T-cell (primary cell): ENCODE results near the gene ENPP7. TPM values are rescaled to one million over a fixed set of nuclear protein-coding genes. Genes with fewer than 3 reads are reported as not detected.

ENCODE experiments used
- ATAC-seq, 4 experiments: fragments of 200-7000 bp in 3 of 4; fragments of 150-1000 bp in 1 of 4; cut with Tn5 transposase; replicated peaks in 1 of 4; 1 replicate in 3 of 4; 2 replicates in 1 of 4; pipeline ENCODE4 v1.10.0; 2021; ENCODE audit warnings: moderate library complexity in 3 of 4, mild to moderate bottlenecking in 2 of 4, moderate number of reproducible peaks in 1 of 4
- CTCF ChIA-PET, 2 donors: fragments of 300-600 bp; sonication (Branson Sonifier 250); formaldehyde crosslinking; loops; one replicate each; lab custom pipeline; 2022; ENCODE audit warnings: antibody characterized with exemption in 2 of 2; lab: Charles Lee
- POLR2A ChIA-PET, 2 donors: fragments of 300-600 bp; sonication (Branson Sonifier 250); formaldehyde crosslinking; loops; one replicate each; lab custom pipeline; 2022; ENCODE audit warnings: antibody characterized with exemption in 2 of 2; lab: Charles Lee
- DNase-seq, 35 experiments: peaks; one replicate each; pipeline versions ENCODE4 v3.0.0 to v3.0.0-alpha.2; 2013 to 2023
- H3K27ac ChIP-seq: one replicate; pipeline ENCODE4 v1.5.1; 2013; ENCODE audit warnings: low read length
- H3K27me3 ChIP-seq, 2 experiments: replicated peaks in 1 of 2; 1 replicate in 1 of 2; 2 replicates in 1 of 2; pipeline versions ENCODE4 v1.6.1 to v1.7.0; 2013; ENCODE audit warnings: low read length in 1 of 2, mixed read lengths in 1 of 2; ENCODE audit not compliant: control insufficient read depth in 2 of 2, insufficient read depth in 2 of 2; ENCODE audit errors: extremely low read depth in 1 of 2
- H3K36me3 ChIP-seq, 2 donors: 1 replicate in 1 of 2; 2 replicates in 1 of 2; pipeline versions ENCODE4 v1.6.1 to v1.7.0; 2013; ENCODE audit warnings: low read length in 1 of 2; ENCODE audit not compliant: control insufficient read depth in 2 of 2, insufficient read depth in 1 of 2; ENCODE audit errors: extremely low read depth in 1 of 2
- H3K4me1 ChIP-seq, 2 experiments: 1 replicate in 1 of 2; 2 replicates in 1 of 2; pipeline versions ENCODE4 v1.6.1 to v1.7.0; 2013; ENCODE audit warnings: low read length in 2 of 2, mixed read lengths in 1 of 2; ENCODE audit not compliant: insufficient read depth in 2 of 2, control insufficient read depth in 1 of 2; ENCODE audit errors: extremely low read depth in 1 of 2
- H3K4me3 ChIP-seq, 2 donors: 1 replicate in 1 of 2; 2 replicates in 1 of 2; pipeline versions ENCODE4 v1.5.1 to v1.7.0; 2013; ENCODE audit warnings: mild to moderate bottlenecking in 2 of 2, low read length in 1 of 2, moderate library complexity in 1 of 2; ENCODE audit not compliant: control insufficient read depth in 1 of 2; ENCODE audit errors: extremely low read depth in 1 of 2
- H3K9me3 ChIP-seq: 2 replicates; pipeline ENCODE4 v1.7.0; 2013
- H3K27ac Mint-ChIP-seq, 2 donors: one replicate each; pipeline ENCODE4 v1.8.0; 2020 to 2021; ENCODE audit warnings: mild to moderate bottlenecking in 2 of 2, mixed read lengths in 2 of 2
- H3K27me3 Mint-ChIP-seq, 2 donors: one replicate each; pipeline ENCODE4 v1.8.0; 2021 to 2022; ENCODE audit warnings: mixed read lengths in 2 of 2
- H3K36me3 Mint-ChIP-seq: one replicate; pipeline ENCODE4 v1.8.0; 2021; ENCODE audit warnings: mixed read lengths
- H3K4me1 Mint-ChIP-seq, 3 donors: one replicate each; pipeline ENCODE4 v1.8.0; 2020 to 2022; ENCODE audit warnings: mixed read lengths in 3 of 3, mild to moderate bottlenecking in 1 of 3
- H3K4me3 Mint-ChIP-seq, 3 donors: one replicate each; pipeline ENCODE4 v1.8.0; 2020 to 2022; ENCODE audit warnings: mild to moderate bottlenecking in 3 of 3, mixed read lengths in 3 of 3, moderate library complexity in 3 of 3
- H3K9me3 Mint-ChIP-seq, 3 donors: one replicate each; pipeline ENCODE4 v1.8.0; 2020 to 2022; ENCODE audit warnings: mixed read lengths in 3 of 3
- WGBS: methylation state at CpG from one replicate; pipeline ENCODE4 v1.1.5; 2013; ENCODE audit warnings: missing lambda C conversion rate; ENCODE audit not compliant: insufficient coverage; 5-methylcytosine and 5-hydroxymethylcytosine counted together
- total RNA-seq, 35 experiments: library from RNA in 6 of 35; stranded (reverse) in 6 of 35; fragments of 120-200 nt in 1 of 35; gene quantifications; one replicate each; pipeline versions ENCODE4 v1.2.1 to v1.2.4 and lab custom pipeline; 2013 to 2026

Gene ENPP7
- total RNA-seq, 5 donors from 2014 or later (not counting 1 experiment from before 2014, with no cell fraction given): 0.15 TPM; not detected in 4

DNA sequence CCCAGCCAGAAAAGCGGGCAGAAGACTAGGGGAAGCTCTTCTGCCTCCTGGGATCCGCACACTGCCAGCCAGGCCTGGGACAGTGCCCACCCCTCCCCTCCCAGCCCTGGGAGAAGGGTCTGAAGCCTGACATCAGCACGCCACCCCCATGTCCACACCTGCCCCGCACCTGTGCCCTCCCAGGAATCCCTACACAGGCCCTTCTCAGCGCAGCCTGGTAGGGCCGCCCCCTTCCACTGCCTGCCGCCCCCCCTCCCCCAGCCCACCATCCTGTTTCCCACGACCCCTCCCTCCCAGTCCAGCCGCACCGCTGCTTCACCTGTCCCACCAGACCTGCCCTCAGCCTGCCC, 10.6 kb downstream of the ENPP7 start:
- H3K4me3 ChIP-seq: no peak overlapping the region
- Mint-ChIP-seq H3K36me3 (no peaks in the 10 kb centered on the region), H3K4me1 (peaks cover 11 to 16% (median 11%) of the 10 kb centered on the region in 3 donors), H3K27ac (no peak overlapping the region), H3K9me3 (no peaks in the 10 kb centered on the region), H3K27me3 (peaks cover 12 to 39% of the 10 kb centered on the region in 2 donors), H3K4me3 (peak overlapping the region in 1 of 3 donors; percentile 22)
- H3K4me1 ChIP-seq: peaks cover 0 to 21% of the 10 kb centered on the region in 2 experiments
- DNase-seq: no peak
- ChIA-PET POLR2A (no interaction called here), CTCF (interaction anchor here in 1 of 2 donors (0.7 kb wide), 1 partner anchor 190 kb away, joined by 3 read pairs; no protein-coding TSS in a partner anchor)
- WGBS: 30% methylated on average over 4 of the region's 10 CpGs
- H3K27me3 ChIP-seq: peaks cover 0 to 75% of the 10 kb centered on the region in 2 experiments
- no peak overlapping the region for H3K27ac ChIP-seq
- no peaks in the 10 kb centered on the region for H3K36me3 ChIP-seq
- no peak for ATAC-seq
- no peaks in the 10 kb centered on the region for H3K9me3 ChIP-seq

DNA sequence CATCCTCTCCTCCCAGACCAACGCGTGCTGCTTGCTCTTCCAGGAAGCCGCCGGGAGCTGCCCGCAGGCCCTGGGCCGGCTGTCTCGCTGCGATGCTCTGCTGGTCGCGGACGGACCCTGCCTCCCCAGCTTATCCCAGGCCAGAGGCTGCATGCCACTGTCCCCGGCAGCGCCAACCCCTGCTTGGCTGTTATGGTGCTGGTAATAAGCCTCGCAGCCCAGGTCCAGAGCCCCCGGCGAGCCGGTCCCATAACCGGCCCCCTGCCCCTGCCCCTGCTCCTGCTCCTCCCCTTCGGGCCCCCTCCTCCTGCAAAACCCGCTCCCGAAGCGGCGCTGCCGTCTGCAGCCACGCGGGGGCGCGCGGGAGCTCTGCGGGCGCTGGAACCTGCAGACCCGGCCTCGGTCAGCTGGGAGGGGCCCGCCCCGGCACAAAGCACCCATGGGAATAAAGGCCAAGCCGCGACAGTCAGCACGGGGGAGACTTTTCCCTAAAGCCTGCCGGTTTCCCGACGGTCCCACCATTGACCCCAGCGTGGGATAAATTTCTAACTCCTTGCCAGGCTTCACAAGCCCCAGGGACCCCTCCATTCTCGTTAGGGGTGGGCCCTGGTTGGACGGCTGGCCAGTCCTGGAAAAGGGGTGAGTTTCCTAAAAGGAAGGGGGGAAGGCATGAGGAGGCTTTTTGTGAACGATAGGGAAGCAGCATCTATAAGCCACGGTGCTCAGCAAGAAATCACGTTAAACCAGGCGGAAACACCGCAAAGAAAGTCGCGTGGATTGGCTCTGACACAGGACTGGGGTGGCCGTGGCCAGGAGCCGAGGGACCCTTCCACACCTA, 11.2 kb downstream of the ENPP7 start:
- no peaks in the 10 kb centered on the region for H3K9me3 ChIP-seq
- H3K27ac ChIP-seq: no peak overlapping the region
- POLR2A ChIA-PET: no interaction called here
- 9% methylated on average over 50 of the region's 53 CpGs for WGBS
- no peak overlapping the region for H3K4me3 ChIP-seq
- no peaks in the 10 kb centered on the region for H3K36me3 ChIP-seq
- CTCF ChIA-PET: interaction anchor here in 1 of 2 donors (0.7 kb wide), 1 partner anchor 190 kb away, joined by 3 read pairs; no protein-coding TSS in a partner anchor
- H3K4me3 Mint-ChIP-seq: peak overlapping the region in 1 of 3 donors; percentile 22
- peak; percentile 58 to 75 (median 62) for ATAC-seq
- peaks cover 2 to 27% of the 10 kb centered on the region in 2 experiments for H3K4me1 ChIP-seq
- peak in 34 of 35 experiments; percentile 30 to 82 (median 59) for DNase-seq
- no peaks in the 10 kb centered on the region for H3K36me3 Mint-ChIP-seq
- H3K27me3 Mint-ChIP-seq: peaks cover 15 to 43% of the 10 kb centered on the region in 2 donors
- H3K27ac Mint-ChIP-seq: no peak overlapping the region
- no peaks in the 10 kb centered on the region for H3K9me3 Mint-ChIP-seq
- H3K27me3 ChIP-seq: peaks cover 0 to 81% of the 10 kb centered on the region in 2 experiments
- H3K4me1 Mint-ChIP-seq: peaks cover 13 to 18% (median 16%) of the 10 kb centered on the region in 3 donors

DNA sequence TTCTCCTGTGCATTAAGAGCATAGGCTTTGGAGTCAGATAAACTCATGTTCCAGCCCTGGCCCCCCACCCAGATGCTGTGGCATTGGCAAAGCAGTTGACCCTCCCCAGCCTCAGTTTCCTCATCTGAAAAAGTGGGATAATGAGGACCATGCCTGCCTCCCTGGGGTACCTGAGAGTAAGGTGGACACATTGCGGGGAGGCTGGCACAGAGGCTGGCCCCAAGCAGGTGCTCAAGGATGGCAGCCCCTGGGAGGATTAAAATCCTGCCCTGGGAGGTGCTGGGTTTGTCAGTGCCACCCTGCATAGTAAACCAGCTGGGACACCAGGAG, 11.8 kb downstream of the ENPP7 start:
- peaks cover 19 to 47% of the 10 kb centered on the region in 2 donors for H3K27me3 Mint-ChIP-seq
- no peaks in the 10 kb centered on the region for H3K36me3 ChIP-seq
- no peak for DNase-seq
- H3K36me3 Mint-ChIP-seq: no peaks in the 10 kb centered on the region
- WGBS: 100% methylated on average over 1 of the region's 1 CpG
- peaks cover 2 to 32% of the 10 kb centered on the region in 2 experiments for H3K4me1 ChIP-seq
- POLR2A ChIA-PET: no interaction called here
- H3K9me3 ChIP-seq: no peaks in the 10 kb centered on the region
- no peak overlapping the region for H3K4me3 ChIP-seq
- H3K4me3 Mint-ChIP-seq: no peak overlapping the region
- peaks cover 0 to 82% of the 10 kb centered on the region in 2 experiments for H3K27me3 ChIP-seq
- no peak for ATAC-seq
- CTCF ChIA-PET: no interaction called here
- H3K27ac ChIP-seq: no peak overlapping the region
- no peaks in the 10 kb centered on the region for H3K9me3 Mint-ChIP-seq
- no peak overlapping the region for H3K27ac Mint-ChIP-seq
- peaks cover 17 to 20% (median 19%) of the 10 kb centered on the region in 3 donors for H3K4me1 Mint-ChIP-seq

DNA sequence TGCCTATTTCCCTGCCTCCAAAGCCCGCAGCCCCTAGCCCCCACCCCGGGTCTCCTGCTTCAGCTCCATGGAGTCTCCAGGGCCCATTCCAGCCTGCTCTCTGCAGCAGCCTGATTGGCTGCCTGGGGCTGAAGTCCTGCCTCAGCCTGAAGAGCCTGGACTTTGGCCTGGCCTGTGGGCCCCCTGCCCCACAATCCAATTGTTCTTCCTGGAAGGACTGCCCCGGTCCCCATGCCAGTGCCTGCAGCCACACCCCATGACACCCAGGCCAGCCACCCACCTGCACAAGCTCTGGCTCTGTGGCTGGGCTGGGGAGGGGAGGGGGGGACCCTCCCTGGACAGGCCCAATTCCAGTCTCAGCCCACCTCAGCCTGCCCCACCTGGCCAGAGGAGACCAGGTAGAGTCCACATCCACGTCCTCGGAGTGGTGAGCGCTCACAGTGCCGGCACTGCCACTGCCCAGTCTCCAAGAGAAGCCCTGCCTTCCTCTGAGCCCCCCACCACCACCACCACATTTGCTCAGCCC, 12.3 kb downstream of the ENPP7 start:
- ChIA-PET CTCF (no interaction called here), POLR2A (no interaction called here)
- DNase-seq: no peak
- Mint-ChIP-seq H3K4me3 (peak overlapping the region in 1 of 3 donors; percentile 12), H3K4me1 (peaks cover 21 to 24% (median 23%) of the 10 kb centered on the region in 3 donors), H3K9me3 (no peaks in the 10 kb centered on the region), H3K27me3 (peaks cover 24 to 49% of the 10 kb centered on the region in 2 donors), H3K27ac (no peak overlapping the region), H3K36me3 (no peaks in the 10 kb centered on the region)
- Histone ChIP-seq H3K27me3 (peaks cover 0 to 82% of the 10 kb centered on the region in 2 experiments), H3K9me3 (no peaks in the 10 kb centered on the region), H3K36me3 (no peaks in the 10 kb centered on the region), H3K4me1 (peaks cover 2 to 37% of the 10 kb centered on the region in 2 experiments), H3K27ac (no peak overlapping the region), H3K4me3 (no peak overlapping the region)
- ATAC-seq: no peak
- 93% methylated on average over 6 of the region's 7 CpGs for WGBS

DNA sequence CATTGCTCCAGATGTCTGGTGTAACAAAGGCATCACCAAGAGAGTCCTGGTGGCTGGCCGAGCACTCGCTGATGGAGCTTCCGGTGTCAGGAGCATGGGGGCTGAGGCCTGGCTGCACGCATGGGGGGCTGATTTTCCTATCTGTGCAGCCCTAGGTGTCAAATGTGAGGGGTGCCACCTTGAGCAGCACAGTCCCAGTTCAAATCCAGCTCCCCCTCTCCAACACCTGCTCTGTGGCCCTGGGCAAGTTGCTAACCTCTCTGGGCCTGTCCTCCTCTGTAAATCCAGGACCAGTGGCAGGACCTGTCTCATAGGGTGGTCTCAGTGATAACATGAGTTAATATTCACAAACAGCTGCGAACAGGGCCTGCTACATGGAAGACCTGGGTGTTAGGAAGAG, 12.9 kb downstream of the ENPP7 start:
- WGBS: 82% methylated on average over 3 of the region's 5 CpGs
- Histone ChIP-seq H3K9me3 (no peaks in the 10 kb centered on the region), H3K27me3 (peaks cover 0 to 80% of the 10 kb centered on the region in 2 experiments), H3K36me3 (no peaks in the 10 kb centered on the region), H3K4me1 (peaks cover 2 to 37% of the 10 kb centered on the region in 2 experiments), H3K27ac (no peak overlapping the region), H3K4me3 (no peak overlapping the region)
- H3K4me1 Mint-ChIP-seq: peaks cover 22 to 24% (median 23%) of the 10 kb centered on the region in 3 donors
- no peaks in the 10 kb centered on the region for H3K9me3 Mint-ChIP-seq
- H3K36me3 Mint-ChIP-seq: no peaks in the 10 kb centered on the region
- CTCF ChIA-PET: no interaction called here
- POLR2A ChIA-PET: no interaction called here
- peaks cover 24 to 47% of the 10 kb centered on the region in 2 donors for H3K27me3 Mint-ChIP-seq
- DNase-seq: no peak
- no peak for ATAC-seq
- H3K27ac Mint-ChIP-seq: no peak overlapping the region
- peak overlapping the region in 1 of 3 donors; percentile 12 for H3K4me3 Mint-ChIP-seq

DNA sequence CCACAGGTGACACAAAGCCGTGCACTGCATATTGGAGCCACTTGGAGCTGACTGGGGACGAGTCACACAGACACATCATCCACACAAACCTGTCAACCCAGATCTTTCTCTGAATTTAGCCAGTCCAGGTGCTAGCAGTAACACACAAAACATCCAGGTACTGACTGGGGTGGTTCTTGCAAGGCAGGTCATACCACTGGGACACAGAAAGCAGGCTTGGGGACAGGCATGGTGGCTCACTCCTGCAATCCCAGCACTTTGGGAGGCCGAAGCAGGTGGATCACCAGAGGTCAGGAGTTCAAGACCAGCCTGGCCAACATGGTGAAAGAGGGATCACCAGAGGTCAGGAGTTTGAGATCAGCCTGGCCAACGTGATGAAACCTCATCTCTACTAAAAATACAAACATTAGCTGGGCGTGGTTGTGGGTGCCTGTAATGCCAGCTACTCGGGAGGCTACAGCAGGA, 14.9 kb downstream of the ENPP7 start:
- no peaks in the 10 kb centered on the region for H3K36me3 Mint-ChIP-seq
- H3K27me3 Mint-ChIP-seq: peaks cover 22 to 41% of the 10 kb centered on the region in 2 donors
- H3K36me3 ChIP-seq: no peaks in the 10 kb centered on the region
- H3K9me3 ChIP-seq: no peaks in the 10 kb centered on the region
- peaks cover 2 to 37% of the 10 kb centered on the region in 2 experiments for H3K4me1 ChIP-seq
- peaks cover 2 to 71% of the 10 kb centered on the region in 2 experiments for H3K27me3 ChIP-seq
- peak overlapping the region in 2 of 3 donors; percentile 37 to 42 for H3K4me3 Mint-ChIP-seq
- H3K9me3 Mint-ChIP-seq: no peaks in the 10 kb centered on the region
- WGBS: 40% methylated on average over 2 of the region's 6 CpGs
- no peak for ATAC-seq
- H3K27ac ChIP-seq: no peak overlapping the region
- peak overlapping the region in 1 of 2 donors; percentile 1 for H3K4me3 ChIP-seq
- peaks cover 22 to 24% (median 23%) of the 10 kb centered on the region in 3 donors for H3K4me1 Mint-ChIP-seq
- ChIA-PET POLR2A (interaction anchor here (0.7 kb wide), 2 partner anchors 63 to 254 kb away, joined by 6 to 7 read pairs; no protein-coding TSS in a partner anchor), CTCF (interaction anchor here (0.6 to 1.3 kb wide), 8 partner anchors 17 to 1931 kb away, joined by 3 to 16 read pairs (median 5); no protein-coding TSS in a partner anchor)
- no peak for DNase-seq
- no peak overlapping the region for H3K27ac Mint-ChIP-seq
